GM21526 (cell line): Measurements from ENCODE around the gene ARHGAP10.
A peak's percentile ranks its signal among the peaks of the same experiment; 100 is the strongest.

Experiments
- ATAC-seq: cut with Tn5 transposase; IDR thresholded peaks from one replicate; pipeline ENCODE4 v1.9.1; 2021; ENCODE audit warnings: moderate library complexity; ENCODE audit not compliant: unreplicated experiment, low FRiP score

The ARHGAP10 gene

GRCh38 chr4:148057516-148057915 is 325.6 kb downstream of the ARHGAP10 start:
- peak; percentile 25 for ATAC-seq

GRCh38 chr4:148057984-148058859 is 326.3 kb downstream of the ARHGAP10 start:
- no peak for ATAC-seq

GRCh38 chr4:148059617-148060180 is 327.8 kb downstream of the ARHGAP10 start:
- ATAC-seq: no peak

GRCh38 chr4:148060264-148061140 is 328.6 kb downstream of the ARHGAP10 start:
- no peak for ATAC-seq

- ATAC-seq: no peak
Observed at GRCh38 chr4:148061141-148061481, 329.2 kb downstream of the ARHGAP10 start.

- no peak for ATAC-seq
Observed at GRCh38 chr4:148061795-148062194, 329.9 kb downstream of the ARHGAP10 start.

- ATAC-seq: no peak
Observed at GRCh38 chr4:148062301-148062950, 330.5 kb downstream of the ARHGAP10 start.

- no peak for ATAC-seq
Observed at GRCh38 chr4:148064451-148064850, 332.6 kb downstream of the ARHGAP10 start.

- ATAC-seq: no peak
Observed at GRCh38 chr4:148065075-148065474, 333.2 kb downstream of the ARHGAP10 start.

GRCh38 chr4:148067301-148067916 is 335.5 kb downstream of the ARHGAP10 start:
- ATAC-seq: no peak

- no peak for ATAC-seq
Observed at GRCh38 chr4:148068065-148068911, 336.4 kb downstream of the ARHGAP10 start.

GRCh38 chr4:148069086-148069894 is 337.4 kb downstream of the ARHGAP10 start:
- no peak for ATAC-seq

GRCh38 chr4:148069895-148070178 is 337.9 kb downstream of the ARHGAP10 start:
- ATAC-seq: no peak

GRCh38 chr4:148071009-148071408 is 339.1 kb downstream of the ARHGAP10 start:
- no peak for ATAC-seq

- no peak for ATAC-seq
Observed at GRCh38 chr4:148072789-148073188, 340.9 kb downstream of the ARHGAP10 start.

- no peak for ATAC-seq
Observed at GRCh38 chr4:148073349-148073748, 341.5 kb downstream of the ARHGAP10 start.

- ATAC-seq: no peak
Observed at GRCh38 chr4:148074462-148074861, 342.6 kb downstream of the ARHGAP10 start.

- no peak for ATAC-seq
Observed at GRCh38 chr4:148075438-148075837, 343.6 kb downstream of the ARHGAP10 start.

GRCh38 chr4:148076964-148077363 is 345.1 kb downstream of the ARHGAP10 start:
- no peak for ATAC-seq
